GM23338 (cell line): ENCODE data around the gene MIOS. TPM values are rescaled to one million over a fixed set of nuclear protein-coding genes. Genes with fewer than 3 reads are reported as not detected.

ENCODE experiments used
- ATAC-seq: fragments of 200-7000 bp; cut with Tn5 transposase; 3 replicates; pipeline ENCODE4 v1.9.1; 2020
- DNase-seq: peaks from one replicate; pipeline ENCODE4 v3.0.0-alpha.2; 2015; ENCODE audit warnings: low spot score
- H2AFZ ChIP-seq: fragments of 200-600 bp; sonication (generic); 2 replicates; pipeline ENCODE4 v1.8.0; 2016; ENCODE audit warnings: antibody characterized with exemption, mild to moderate bottlenecking, moderate library complexity
- H3F3A ChIP-seq: fragments of 200-600 bp; sonication (generic); replicated peaks from 2 replicates; pipeline ENCODE4 v1.8.0; 2017; ENCODE audit warnings: antibody characterized with exemption, mixed run types, low read depth
- H3K27ac ChIP-seq: fragments of 200-600 bp; sonication (generic); 2 replicates; pipeline ENCODE4 v1.6.1; 2016; ENCODE audit warnings: low read depth
- H3K27me3 ChIP-seq: fragments of 200-600 bp; sonication (generic); 2 replicates; pipeline ENCODE4 v1.8.0; 2016; ENCODE audit warnings: mild to moderate bottlenecking, mixed run types, moderate library complexity; ENCODE audit not compliant: insufficient read depth
- H3K36me3 ChIP-seq: fragments of 200-600 bp; sonication (generic); 2 replicates; pipeline ENCODE4 v1.8.0; 2016; ENCODE audit warnings: mild to moderate bottlenecking; ENCODE audit not compliant: insufficient read depth
- H3K4me1 ChIP-seq: fragments of 200-600 bp; sonication (generic); 2 replicates; pipeline ENCODE4 v1.8.0; 2016; ENCODE audit warnings: mild to moderate bottlenecking, moderate library complexity; ENCODE audit not compliant: insufficient read depth
- H3K4me2 ChIP-seq: fragments of 200-600 bp; sonication (generic); 2 replicates; pipeline ENCODE4 v1.7.1; 2017; ENCODE audit warnings: mixed run types
- H3K4me3 ChIP-seq: fragments of 200-600 bp; sonication (generic); 2 replicates; pipeline ENCODE4 v1.6.1; 2016; ENCODE audit warnings: mixed run types
- H3K79me2 ChIP-seq: fragments of 200-600 bp; sonication (generic); replicated peaks from 2 replicates; pipeline ENCODE4 v1.8.0; 2017; ENCODE audit warnings: mild to moderate bottlenecking; ENCODE audit not compliant: insufficient read depth
- H3K9me2 ChIP-seq: fragments of 200-600 bp; sonication (generic); 2 replicates; pipeline ENCODE4 v1.8.0; 2017; ENCODE audit not compliant: insufficient read depth
- H4K20me1 ChIP-seq: fragments of 200-600 bp; sonication (generic); replicated peaks from 2 replicates; pipeline ENCODE4 v1.8.0; 2017; ENCODE audit warnings: mild to moderate bottlenecking; ENCODE audit not compliant: insufficient read depth
- H3K27ac Mint-ChIP-seq: 2 replicates; pipeline ENCODE4 v1.8.0; 2020; ENCODE audit warnings: inconsistent platforms, mild to moderate bottlenecking, moderate library complexity, mixed read lengths
- H3K27me3 Mint-ChIP-seq: 3 replicates; pipeline ENCODE4 v1.8.0; 2022; ENCODE audit warnings: low read depth, mild to moderate bottlenecking, moderate library complexity, mixed read lengths, inconsistent platforms; ENCODE audit not compliant: insufficient read depth, poor library complexity
- H3K36me3 Mint-ChIP-seq: 3 replicates; pipeline ENCODE4 v1.8.0; 2021; ENCODE audit warnings: low read depth, mild to moderate bottlenecking, inconsistent platforms, moderate library complexity, mixed read lengths
- H3K4me1 Mint-ChIP-seq: 3 replicates; pipeline ENCODE4 v1.8.0; 2020; ENCODE audit warnings: mild to moderate bottlenecking, inconsistent platforms, mixed read lengths
- H3K4me3 Mint-ChIP-seq: 3 replicates; pipeline ENCODE4 v1.8.0; 2021; ENCODE audit warnings: moderate library complexity, mild to moderate bottlenecking, inconsistent platforms, mixed read lengths
- H3K9me3 Mint-ChIP-seq: 3 replicates; pipeline ENCODE4 v1.8.0; 2020; ENCODE audit warnings: moderate library complexity, mild to moderate bottlenecking, inconsistent platforms, mixed read lengths
- CTCF ChIP-seq, 2 experiments: fragments of 200-600 bp in 1 of 2; sonication (generic) in 1 of 2; conservative IDR thresholded peaks; 2 replicates each; pipeline versions ENCODE4 v1.5.1 to v1.6.1; 2016 to 2017; ENCODE audit warnings: antibody characterized with exemption in 2 of 2, low read depth in 2 of 2, mild to moderate bottlenecking in 2 of 2, moderate library complexity in 1 of 2
- ETS1 ChIP-seq: IDR thresholded peaks from 2 replicates; pipeline ENCODE4 v1.6.1; 2016; ENCODE audit warnings: antibody characterized with exemption
- EZH2 ChIP-seq: fragments of 200-600 bp; sonication (generic); IDR thresholded peaks from one replicate; pipeline ENCODE4 v1.8.0; 2017; ENCODE audit warnings: antibody characterized with exemption, mild to moderate bottlenecking, low read depth; ENCODE audit not compliant: unreplicated experiment
- EZH2phosphoT487 ChIP-seq: fragments of 200-600 bp; sonication (generic); IDR thresholded peaks from one replicate; pipeline ENCODE4 v1.8.1; 2018; ENCODE audit warnings: antibody characterized with exemption; ENCODE audit not compliant: unreplicated experiment
- JUNB ChIP-seq: IDR thresholded peaks from one replicate; pipeline ENCODE4 v1.6.1; 2016; ENCODE audit warnings: antibody characterized with exemption; ENCODE audit not compliant: unreplicated experiment
- NANOG ChIP-seq: IDR thresholded peaks from 2 replicates; pipeline ENCODE4 v1.6.1; 2016; ENCODE audit warnings: antibody characterized with exemption, borderline replicate concordance
- POLR2AphosphoS5 ChIP-seq: IDR thresholded peaks from 2 replicates; pipeline ENCODE4 v1.6.1; 2016; ENCODE audit warnings: antibody characterized with exemption, low read depth
- STAT1 ChIP-seq: IDR thresholded peaks from one replicate; pipeline ENCODE4 v1.6.1; 2016; ENCODE audit warnings: antibody characterized with exemption; ENCODE audit not compliant: unreplicated experiment
- ZNF114 ChIP-seq: fragments of 250-450 bp; sonication (Bioruptor Pico); IDR thresholded peaks from 2 replicates; pipeline ENCODE4 v1.5.0; 2020; ENCODE audit warnings: mild to moderate bottlenecking, moderate library complexity
- ZNF331 ChIP-seq: fragments of 250-450 bp; sonication (Bioruptor Pico); IDR thresholded peaks from 2 replicates; pipeline ENCODE4 v1.5.0; 2020; ENCODE audit warnings: low read depth, mild to moderate bottlenecking, moderate library complexity
- ZNF462 ChIP-seq: fragments of 250-450 bp; sonication (Bioruptor Pico); IDR thresholded peaks from 2 replicates; pipeline ENCODE4 v1.5.0; 2020; ENCODE audit warnings: mild to moderate bottlenecking, moderate library complexity
- polyA plus RNA-seq: library from polyadenylated mRNA; unstranded; fragments of >200 nt; fragmentation: Nextera tagmentation; extraction: Ambion mirVana; gene quantifications from 2 replicates; pipeline ENCODE4 v1.2.1, GENCODE V29; 2016
- total RNA-seq: library from RNA; depleted of rRNA; stranded (reverse); fragments of >200 nt; shearing (Covaris generic); gene quantifications from 2 replicates; pipeline ENCODE4 v1.2.3, GENCODE V29; 2014

The MIOS gene
- total and polyA plus RNA-seq, 2 experiments from 2014 or later: 13.1 to 85.7 TPM

GRCh38 chr7:7614018-7614741, 47.5 kb downstream of the MIOS start:
- no peaks in the 10 kb centered on the region for H3F3A ChIP-seq
- no peaks in the 10 kb centered on the region for H3K4me1 ChIP-seq
- H3K36me3 Mint-ChIP-seq: no peaks in the 10 kb centered on the region
- H3K27ac Mint-ChIP-seq: no peak overlapping the region
- no peak for ATAC-seq
- no peak overlapping the region for H2AFZ ChIP-seq
- no peak overlapping the region for H3K27ac ChIP-seq
- H4K20me1 ChIP-seq: no peaks in the 10 kb centered on the region
- no peak overlapping the region for H3K4me3 Mint-ChIP-seq
- no peak for TF ChIP-seq EZH2
- no peak for TF ChIP-seq NANOG
- H3K27me3 Mint-ChIP-seq: no peaks in the 10 kb centered on the region
- H3K4me2 ChIP-seq: no peak overlapping the region
- no peaks in the 10 kb centered on the region for H3K9me3 Mint-ChIP-seq
- H3K27me3 ChIP-seq: no peaks in the 10 kb centered on the region
- no peaks in the 10 kb centered on the region for H3K4me1 Mint-ChIP-seq
- no peaks in the 10 kb centered on the region for H3K79me2 ChIP-seq
- no peak for DNase-seq
- H3K9me2 ChIP-seq: no peaks in the 10 kb centered on the region
- H3K36me3 ChIP-seq: no peaks in the 10 kb centered on the region
- H3K4me3 ChIP-seq: no peak overlapping the region

GRCh38 chr7:7617550-7617949, 50.9 kb downstream of the MIOS start:
- H3F3A ChIP-seq: no peaks in the 10 kb centered on the region
- no peaks in the 10 kb centered on the region for H3K9me3 Mint-ChIP-seq
- TF ChIP-seq POLR2AphosphoS5 (no peak), ETS1 (no peak), EZH2 (no peak), CTCF (conservative IDR thresholded peaks at IDR 0.05; ENCODE audit: low read depth in 2 of 2) (no peak), STAT1 (no peak), JUNB (no peak), ZNF331 (no peak), EZH2phosphoT487 (no peak), ZNF462 (CRISPR knock-in tag) (no peak), NANOG (no peak), ZNF114 (CRISPR knock-in tag) (no peak)

More at GRCh38 chr7:7617550-7617949, 50.9 kb downstream of the MIOS start:
- H3K27me3 ChIP-seq: no peaks in the 10 kb centered on the region
- H3K4me2 ChIP-seq: no peak overlapping the region
- DNase-seq: no peak
- Mint-ChIP-seq H3K27me3 (peaks cover 2% of the 10 kb centered on the region), H3K36me3 (no peaks in the 10 kb centered on the region), H3K4me3 (no peak overlapping the region), H3K27ac (no peak overlapping the region), H3K4me1 (no peaks in the 10 kb centered on the region)
- H4K20me1 ChIP-seq: no peaks in the 10 kb centered on the region
- H3K9me2 ChIP-seq: no peaks in the 10 kb centered on the region
- H3K79me2 ChIP-seq: no peaks in the 10 kb centered on the region
- no peak overlapping the region for H2AFZ ChIP-seq
- no peaks in the 10 kb centered on the region for H3K4me1 ChIP-seq
- ATAC-seq: no peak
- H3K36me3 ChIP-seq: no peaks in the 10 kb centered on the region
- H3K27ac ChIP-seq: no peak overlapping the region
- H3K4me3 ChIP-seq: no peak overlapping the region
